GM10847 (cell line): ENCODE data around the gene USP49.

Source experiments
- POLR2A ChIP-seq: IDR thresholded peaks from 2 replicates; pipeline ENCODE4 v1.6.1; 2011; ENCODE audit not compliant: insufficient read length; ENCODE audit errors: extremely low read depth

USP49 gene

DNA sequence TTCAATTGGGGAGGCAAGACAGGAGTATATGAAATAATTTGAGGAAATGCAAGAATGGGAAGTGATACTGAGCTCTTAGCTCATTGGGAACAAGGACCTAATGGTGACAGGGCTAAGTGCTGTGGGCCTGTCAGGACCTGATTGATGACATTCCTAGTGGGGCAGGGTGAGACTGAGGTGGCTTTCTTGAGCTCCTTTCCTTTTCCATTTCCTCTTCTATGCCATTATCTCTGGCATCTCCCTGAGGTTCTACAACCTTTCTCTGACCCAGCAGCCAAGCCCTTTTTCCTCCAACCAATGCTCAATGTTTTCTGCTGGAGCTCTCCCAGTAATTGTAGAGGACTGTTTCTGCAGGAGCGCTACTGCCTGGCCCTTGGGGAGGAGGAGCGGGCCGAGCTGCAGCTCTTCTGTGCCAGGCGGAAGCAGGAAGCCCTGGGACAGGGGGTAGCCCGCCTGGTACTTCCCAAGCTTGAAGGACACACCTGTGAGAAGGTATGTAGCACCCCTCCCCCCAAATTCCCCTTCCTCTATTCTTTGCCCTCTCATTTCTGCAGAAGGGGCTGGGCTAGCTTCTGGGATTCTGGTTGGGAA, 110.5 kb downstream of the USP49 start:
- TF ChIP-seq POLR2A, result no peak

DNA sequence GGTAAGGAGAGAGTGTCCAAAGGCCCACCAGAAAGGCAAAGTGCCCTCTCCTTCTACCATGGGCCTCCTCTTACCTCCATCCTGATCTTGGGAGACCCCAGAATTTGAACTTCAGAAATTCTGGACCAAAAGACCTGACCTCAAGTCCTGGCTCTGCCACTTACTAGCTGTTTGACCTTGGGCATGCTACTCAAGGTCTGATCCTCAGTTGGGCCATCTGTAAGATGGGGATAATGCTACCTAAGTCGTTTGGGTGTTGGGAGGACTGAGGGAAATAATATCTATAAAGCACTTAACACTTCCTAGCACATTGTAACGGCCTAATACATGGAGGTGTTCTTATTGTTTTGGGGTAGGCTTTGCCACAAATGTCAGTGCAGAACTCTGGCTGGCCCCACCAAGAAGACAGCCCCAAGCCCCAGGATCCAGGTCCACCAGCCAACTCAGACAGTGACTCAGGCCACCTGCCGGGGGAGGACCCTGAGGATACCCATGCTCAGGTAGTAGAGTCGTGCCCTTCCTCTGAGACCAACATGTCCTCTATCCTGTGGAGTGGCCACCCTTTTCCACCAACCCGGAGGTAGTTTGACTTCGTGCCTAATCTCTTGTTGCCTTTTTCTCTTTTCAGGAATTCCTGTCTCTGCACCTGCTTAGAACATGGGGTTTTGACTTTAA, 111.9 kb downstream of the USP49 start:
- TF ChIP-seq POLR2A, result no peak

DNA sequence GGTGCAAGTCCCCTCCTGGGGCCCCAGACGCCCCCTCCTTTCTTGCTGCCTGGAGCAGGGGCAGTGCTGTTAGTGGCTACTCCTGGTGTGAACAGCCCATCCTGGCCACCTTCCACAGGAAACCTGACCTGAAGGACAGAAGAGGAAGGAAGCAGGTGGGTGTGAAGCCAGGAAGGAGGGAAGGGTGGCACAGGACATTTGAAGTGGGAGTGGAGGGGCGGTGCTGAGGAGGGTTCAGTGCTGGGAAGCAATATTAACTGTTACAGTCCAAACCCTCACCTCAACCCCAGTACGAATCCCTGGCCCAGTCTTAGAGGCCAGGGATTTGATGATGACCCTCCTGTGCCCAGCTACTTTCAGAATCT, 113.8 kb downstream of the USP49 start:
- no peak for TF ChIP-seq POLR2A

DNA sequence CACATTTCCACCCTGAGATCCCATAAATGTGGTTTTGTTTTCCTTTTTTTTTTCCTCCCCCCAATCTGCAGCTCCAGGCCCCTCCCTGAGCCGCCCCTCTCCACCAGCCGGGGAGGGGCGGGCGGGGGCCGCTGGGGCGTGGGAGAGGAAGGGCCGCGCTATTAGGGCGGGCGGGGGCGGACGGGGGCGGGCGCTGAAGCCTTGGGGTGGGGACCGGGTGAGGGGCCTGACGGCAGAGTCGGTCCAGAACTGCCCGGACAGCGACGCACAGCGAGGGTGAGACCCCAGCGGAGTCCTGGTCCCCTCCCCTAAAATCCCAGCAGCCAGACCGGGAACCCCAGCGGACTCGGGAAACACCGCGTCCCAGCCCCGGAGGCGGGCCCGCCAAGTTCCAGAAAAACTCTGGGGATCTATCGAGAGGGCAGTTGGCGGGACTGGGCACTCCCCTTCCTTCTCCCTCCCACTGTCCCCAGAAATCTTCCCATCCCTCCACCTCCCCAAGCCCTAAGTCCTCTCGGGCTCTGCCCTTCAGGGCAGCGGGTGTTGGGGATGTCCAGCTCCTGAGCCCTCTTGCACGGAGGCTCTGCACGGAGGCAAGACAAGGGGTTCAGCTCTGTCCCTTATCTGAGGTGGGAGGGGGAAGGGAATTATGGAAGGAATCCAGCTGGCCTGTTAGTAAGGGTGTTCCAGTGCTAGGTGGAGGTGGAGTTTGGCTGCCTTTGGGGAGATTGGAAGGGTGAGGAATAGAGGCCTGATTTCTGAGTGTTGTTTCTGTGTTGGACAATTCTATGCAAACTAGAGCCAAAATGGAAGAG, 114.4 kb downstream of the USP49 start, which contains the start of gene PRICKLE4:
PRICKLE4 (plus strand) TSS at position 232 of the 815 bp plus-strand sequence. CDS start 2,692 bp downstream, outside the sequence.
- no peak for TF ChIP-seq POLR2A

DNA sequence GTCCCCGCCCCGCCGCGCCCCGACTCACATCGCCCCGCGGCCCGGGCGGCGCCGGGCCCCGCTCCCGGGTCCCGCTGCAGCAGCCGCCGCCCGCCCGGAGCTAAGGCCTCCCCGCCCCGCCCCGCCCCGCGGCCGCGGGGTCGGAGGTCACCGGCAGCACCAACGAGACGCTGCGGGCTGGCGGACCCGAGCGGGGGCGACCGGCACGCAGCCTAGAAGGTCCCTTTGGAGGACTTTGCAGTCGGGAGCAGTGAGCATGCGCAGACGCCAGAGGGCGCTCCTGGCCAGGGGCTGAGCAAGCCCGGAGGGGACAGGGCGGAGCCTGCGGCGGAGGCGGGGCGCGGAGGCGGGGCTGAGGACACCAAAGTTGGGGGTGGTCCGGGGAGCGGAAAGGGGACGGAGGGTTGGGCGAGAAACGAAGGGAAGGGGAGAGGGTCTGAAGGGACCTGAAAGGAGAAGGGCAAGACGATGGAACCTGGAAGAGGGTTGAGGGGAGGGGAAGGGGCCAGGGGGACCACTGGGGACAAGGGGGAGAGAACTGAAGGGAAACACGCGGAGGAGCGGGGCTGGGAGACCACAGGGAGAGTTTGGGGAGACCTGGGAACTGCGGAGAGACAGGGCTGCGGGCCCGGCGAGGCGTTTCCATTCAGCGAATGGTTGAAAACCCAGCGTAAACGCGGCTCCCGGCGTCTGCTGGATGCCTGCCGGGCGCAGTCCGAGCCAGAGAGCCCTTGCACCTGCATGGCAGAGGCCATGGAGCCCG, 115.2 kb downstream of the USP49 start, which contains the start of gene FRS3:
FRS3 (minus strand) TSS at position 113 of the 763 bp plus-strand sequence. CDS start 2,913 bp downstream, outside the sequence.
- peak; percentile 39 for TF ChIP-seq POLR2A

DNA sequence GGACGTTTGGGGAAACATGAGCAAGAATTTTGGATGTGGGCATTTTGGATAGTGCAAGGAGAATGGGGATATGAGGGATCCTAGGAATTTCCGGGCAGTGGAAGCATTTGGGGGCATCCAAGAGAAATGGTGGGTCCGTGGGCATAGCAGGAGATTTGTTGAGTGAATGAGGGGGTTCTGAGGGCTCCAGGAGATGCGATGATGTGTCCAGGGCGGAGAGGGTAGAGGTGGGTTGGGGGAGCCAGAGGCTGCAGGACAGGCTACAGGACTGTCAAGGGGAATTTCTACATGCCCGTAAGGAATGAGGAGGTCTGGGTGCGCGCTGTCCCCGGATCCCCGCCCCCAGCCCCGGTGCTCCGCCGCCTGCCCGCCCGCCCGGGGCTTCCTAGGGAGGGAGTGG, 115.8 kb downstream of the USP49 start:
- TF ChIP-seq POLR2A, result no peak

DNA sequence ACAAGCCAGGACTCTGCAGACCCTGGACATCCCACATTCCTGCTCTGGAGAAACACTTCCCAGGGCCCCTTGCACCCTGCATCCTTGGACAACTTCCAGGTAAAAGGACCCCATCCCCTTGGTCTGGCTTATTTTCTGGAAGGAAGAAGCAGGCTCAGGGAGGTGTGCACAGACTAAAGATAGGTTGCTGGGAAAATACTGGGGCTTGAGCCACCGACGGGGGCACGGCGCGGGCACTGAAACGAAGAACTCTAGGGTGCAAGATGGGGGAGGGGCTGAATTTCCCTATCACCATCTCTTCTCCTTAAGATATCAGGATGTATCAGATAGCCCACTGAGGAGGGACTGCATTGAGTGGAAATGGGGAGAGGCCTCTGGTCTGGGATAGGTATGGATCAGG, 116.3 kb downstream of the USP49 start:
- no peak for TF ChIP-seq POLR2A

DNA sequence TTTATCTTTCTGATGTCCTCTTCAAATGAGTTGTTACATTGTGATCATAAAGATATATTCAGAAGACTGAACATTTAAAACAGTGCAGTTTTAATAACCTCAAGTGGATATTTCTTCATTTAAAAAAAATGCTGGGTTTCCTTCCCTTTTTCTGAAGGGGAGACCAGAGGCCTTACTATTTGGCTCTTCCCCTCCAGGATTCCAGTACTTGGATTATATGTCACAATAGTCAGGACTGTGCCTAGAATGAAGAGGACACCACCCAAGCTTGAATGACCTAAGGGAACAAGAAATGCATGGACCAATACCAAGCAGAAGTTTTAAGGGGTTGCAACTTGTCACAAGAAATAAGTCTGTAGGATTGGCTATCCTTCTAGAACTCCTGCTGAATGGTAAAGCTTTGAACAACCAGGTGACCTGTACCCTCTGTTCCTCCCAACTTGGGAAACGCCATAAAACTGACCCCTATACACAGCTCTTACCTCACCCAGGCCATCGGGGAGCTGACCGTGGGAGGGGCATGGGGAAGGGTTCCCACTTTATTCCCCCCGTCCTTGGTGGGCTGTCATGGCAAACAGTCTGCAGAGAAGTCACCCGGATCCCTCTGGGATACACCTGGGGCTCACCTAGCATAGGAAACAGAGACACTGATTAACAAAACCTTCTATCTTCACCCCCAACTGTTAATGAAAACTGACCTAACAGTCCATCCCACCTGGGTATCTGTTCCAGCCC, 117.5 kb downstream of the USP49 start:
- TF ChIP-seq POLR2A, result no peak

DNA sequence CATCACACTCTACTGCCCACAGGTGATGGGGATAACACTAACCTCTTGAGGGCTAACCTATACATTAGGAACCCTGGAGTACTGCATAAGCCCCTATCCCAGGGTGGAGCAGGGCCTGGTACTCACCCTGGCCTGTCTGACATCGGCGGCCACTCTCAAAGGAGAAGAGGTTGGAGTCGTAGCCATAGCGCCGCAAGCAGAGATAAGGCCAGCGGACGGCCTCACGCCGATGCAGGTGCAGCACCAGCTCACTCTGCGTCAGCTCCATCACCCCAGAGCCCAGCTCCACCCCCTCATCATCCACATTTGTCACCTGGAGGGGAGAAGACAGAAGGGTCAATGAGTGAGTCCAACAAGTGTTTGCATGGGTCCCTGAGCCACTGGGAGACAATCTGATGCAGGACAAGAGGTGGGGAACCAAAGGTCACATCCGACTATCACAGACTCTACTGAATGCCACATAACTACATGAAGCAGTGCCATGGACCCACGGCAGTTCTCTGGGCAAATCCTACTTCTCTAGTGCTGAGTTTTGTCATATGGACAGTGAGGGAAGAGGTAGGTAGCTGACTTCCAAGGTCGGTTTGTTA, 119.8 kb downstream of the USP49 start:
- TF ChIP-seq POLR2A, result no peak

DNA sequence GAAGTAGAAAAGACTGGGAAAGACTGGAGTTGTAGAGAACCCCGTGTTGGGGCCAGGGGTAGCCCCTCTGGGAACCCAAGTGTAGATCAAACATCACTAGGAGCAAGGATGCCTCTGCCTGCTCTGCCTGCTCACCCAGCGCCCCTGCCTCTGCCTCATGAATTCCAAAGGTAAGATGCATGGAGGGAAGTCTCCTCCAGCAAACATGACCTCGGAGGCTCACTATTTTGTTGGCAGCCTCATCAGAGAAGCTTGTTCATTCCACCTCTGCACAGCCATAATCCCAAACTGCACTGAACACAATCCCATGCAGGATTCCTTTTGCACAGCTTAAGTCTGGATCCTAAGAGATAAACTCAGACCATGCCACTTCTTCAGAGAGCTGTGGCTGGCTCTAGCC, 120.3 kb downstream of the USP49 start:
- TF ChIP-seq POLR2A, result no peak

DNA sequence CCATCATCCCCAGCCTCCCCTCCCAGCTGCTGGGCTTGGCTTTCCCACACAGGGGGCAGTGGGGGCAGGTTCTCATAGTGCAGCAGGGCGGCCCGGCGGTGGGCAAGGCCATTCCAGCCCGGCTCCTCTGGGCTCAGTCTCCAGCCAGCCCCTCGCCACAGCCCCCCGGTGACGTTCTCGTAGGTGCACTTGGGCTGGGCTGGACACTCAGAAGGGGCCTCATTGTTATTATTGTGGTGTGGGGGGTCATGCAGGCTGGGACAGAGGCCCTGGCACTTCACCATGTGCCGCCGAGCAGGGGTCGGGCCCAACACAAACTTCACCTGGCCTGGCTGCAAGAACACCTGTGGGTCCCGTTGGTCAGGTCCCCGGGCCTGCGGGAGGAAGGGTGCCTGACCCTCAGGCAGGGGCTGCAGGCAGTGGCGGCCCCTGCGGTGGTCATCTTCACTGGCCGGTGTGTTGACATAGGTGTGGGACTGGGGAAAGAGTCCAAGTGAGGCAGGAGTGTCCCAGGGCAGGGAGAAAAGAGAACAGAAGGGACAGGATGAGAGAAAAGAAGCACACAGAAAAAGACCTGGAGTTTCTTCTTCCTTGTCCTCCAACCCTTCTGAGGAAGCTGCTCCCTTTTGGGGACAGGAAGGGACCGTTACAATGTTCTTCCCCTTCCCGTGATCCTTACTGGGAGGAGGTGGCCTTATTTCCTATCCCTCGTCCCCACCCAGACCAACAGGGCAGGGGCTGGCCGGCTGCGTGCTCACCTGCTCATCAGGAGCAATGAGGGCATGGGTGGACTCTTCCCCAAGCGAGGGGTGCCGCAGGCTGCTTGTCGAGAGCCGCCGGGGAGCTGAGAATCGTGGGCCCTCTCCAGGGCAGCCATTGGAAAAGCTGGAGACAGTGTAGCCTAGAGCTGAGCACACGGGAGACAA, 123.9 kb downstream of the USP49 start:
- TF ChIP-seq POLR2A, result no peak

DNA sequence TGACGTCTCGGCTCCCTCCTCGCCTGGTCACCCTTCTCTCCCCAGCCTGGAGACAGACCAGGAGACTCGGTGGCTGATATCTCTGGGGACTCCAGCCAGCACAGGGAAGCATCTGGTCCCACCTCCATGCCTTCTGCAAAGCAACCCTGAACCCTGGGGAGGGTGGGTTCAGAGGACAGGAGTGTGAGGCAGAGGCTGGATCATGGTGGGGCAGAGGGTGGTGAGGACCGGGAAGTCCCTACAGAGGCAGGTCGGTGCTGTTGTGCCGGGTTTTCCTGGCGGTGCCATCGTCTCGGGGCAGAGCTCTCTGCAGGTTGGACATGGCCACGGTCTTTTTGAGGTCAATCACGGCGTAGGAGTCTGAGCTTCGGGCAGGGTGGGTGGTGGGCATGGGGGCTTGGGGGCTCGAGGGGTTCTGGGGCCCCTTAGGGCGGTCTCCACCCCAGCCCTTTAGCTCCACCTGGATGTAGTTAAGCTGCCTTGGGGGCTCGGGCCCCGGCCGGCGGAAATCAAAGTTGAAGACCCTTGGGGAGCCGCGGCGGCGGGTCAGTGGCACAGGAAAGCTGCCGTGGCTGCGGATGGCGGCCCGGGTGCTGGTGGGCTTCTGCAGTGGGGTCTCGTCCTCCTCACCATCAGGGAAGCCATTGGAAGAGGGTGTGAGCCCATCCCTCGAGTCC, 124.7 kb downstream of the USP49 start:
- no peak for TF ChIP-seq POLR2A

DNA sequence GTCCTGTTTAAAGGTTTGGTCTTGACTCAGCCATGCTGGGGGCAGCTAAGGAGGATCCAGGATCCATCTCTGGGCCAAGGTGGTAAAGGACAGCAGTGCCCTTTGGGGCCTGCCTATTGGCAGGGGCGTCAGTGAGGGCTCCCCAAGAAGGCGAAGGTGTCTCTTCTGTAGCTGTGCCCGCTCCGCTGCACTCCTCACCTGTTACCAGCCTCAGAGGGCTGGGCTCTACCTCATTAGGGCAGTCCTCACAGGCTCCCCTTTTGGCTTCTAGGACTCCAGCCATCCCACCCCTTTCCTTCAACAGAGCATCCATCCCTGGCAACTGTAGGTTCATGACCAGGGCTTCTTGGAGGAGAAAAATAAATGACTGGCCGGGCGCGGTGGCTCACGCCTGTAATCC, 125.8 kb downstream of the USP49 start:
- no peak for TF ChIP-seq POLR2A
